CD4-positive, alpha-beta T cell treated with Interleukin-1 beta for 1 hour (primary cell): ENCODE data around the gene NAT10.
"Not testable (repeated sequence)": the region's sequence is repeated elsewhere in the genome, so short reads cannot be mapped to it uniquely, and the experiment has no call there.

ENCODE experiments used
- DNase-seq, 2 donors: peaks; one replicate each; pipeline ENCODE4 v3.0.0-alpha.2; 2020 to 2022

NAT10 gene

DNA sequence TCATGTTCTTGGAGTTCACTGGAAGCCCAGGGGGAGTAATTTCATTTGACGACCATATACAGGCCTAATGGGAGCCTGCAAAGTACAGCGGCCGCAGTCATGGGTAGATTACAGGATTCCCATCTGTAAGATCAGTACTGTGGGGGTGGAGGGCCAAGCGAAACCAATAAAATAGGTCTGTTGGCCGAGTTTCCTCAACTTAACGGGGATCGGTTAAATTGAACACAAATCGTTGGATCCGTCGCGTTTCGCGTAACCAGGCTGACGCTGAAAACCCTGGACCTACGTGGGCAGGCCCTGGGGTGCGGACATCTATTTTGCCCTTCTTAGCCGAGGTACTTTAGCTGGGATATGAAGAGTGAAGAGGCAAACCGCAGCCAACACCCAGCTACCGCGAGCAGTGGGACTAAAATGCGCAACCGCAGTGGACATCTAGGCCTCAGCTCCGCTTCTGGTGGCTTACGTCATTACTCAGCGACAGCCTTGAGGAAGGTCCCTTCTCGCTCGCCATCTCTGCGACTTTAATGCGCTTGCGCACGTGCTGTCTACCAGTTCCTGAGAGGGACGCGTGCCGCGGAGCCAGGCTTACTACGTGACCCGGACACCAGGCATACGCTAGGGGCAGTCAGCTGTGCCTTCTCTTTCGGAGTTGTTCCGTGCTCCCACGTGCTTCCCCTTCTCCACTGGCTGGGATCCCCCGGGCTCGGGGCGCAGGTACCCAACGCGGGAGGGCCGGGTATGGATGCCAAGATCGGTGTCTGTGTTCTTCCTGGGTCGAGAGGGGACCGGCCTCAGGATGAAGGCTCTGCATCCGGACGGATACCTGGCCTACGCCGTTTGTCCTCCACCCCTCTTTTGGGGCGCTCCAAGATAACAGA lies at the start of gene NAT10:
NAT10 (plus strand) TSS at position 551 of the 878 bp plus-strand sequence. CDS start 2,597 bp downstream, outside the sequence.
- peak; percentile 98 to 99 for DNase-seq

DNA sequence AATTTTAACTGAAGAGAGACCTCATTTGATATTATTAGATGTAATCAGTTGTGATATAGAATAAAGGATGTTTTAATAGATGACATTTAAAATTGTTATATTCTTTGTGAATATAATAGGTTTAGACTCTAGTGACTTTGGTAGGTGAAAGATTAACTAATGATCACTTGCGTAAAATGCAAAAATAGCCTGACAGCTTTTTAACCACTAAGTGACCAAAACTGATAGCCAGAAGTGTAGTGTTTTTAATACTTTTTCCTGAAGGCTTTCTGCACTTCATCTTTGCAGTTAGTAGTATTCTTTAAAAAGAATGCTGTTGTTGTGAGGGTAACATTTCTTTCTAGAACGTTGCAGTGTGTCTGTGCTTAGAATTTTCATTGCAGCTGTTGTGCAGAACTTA lies 48.8 kb upstream of the NAT10 start:
- DNase-seq: no peak

GRCh38 chr11:34063061-34063795 lies 42.2 kb upstream of the NAT10 start:
- DNase-seq: no peak

- no peak for DNase-seq
These were observed 41.1 kb upstream of the NAT10 start for GRCh38 chr11:34064291-34064690.

DNA sequence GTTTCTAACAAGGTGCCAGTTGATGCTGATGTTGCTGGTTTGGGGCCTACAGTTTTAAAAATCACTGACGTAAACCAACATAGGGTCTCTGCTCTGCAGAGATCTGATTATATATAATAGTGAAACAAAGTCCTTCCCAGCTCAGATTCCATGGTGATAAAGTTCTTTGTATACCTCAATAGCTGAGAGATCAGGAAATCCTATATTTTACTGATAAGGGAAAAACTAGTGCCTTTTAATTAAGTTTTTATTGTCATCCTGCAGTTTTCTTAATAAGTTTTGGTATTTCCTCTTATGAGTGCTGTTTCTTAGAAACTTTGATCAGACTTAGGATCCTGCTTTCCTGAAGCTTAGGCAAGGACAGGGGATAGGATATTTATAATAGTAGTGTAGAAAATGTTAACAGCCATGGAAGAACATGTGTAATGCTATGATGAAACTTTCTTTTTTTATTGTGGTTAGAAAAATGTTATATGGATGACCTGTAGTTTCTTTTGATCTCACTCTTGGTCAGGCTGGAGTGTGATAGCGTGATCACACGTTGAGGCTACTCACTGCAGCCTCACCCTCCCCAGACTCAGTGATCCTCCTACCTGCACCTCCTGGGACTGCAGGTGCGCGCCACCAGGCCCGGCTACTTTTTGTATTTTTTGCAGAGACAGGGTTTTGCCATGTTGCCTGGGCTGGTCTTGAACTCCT lies 39.8 kb upstream of the NAT10 start:
- DNase-seq: peak; percentile 2 to 19

GRCh38 chr11:34066766-34067165 lies 38.7 kb upstream of the NAT10 start:
- not testable (repeated sequence) for DNase-seq

DNA sequence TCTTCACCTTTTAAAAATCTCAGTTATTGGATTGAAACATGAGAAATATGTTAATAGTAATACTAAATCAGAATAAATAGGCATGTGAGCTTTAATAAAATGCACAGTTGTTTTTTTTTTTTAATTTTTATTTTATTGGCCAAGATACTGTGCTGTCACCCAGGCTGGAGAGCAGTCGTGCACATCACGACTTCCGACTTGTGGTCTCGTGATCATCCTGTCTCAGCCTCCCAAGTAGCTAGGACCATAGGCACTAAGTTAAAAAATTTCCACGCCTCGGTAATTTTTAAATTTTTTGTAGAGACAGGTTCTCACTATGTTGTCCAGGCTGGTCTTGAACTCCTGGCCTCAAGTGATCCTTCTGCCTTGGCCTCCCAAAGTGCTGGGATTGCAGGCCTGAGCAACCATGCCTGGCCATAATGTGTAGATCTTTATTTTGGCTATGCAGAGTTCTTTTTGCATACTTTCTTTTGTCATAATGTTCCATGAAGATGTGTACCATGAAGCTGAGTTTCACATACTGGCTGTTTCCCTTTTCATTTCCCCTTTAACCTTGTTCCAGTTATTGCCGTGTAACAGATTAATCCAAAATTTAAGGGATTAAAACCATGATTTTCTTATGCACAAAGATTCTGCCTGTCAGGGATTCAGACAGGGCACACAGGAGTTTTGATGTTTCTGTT lies 37.9 kb upstream of the NAT10 start:
- DNase-seq: no peak

DNA sequence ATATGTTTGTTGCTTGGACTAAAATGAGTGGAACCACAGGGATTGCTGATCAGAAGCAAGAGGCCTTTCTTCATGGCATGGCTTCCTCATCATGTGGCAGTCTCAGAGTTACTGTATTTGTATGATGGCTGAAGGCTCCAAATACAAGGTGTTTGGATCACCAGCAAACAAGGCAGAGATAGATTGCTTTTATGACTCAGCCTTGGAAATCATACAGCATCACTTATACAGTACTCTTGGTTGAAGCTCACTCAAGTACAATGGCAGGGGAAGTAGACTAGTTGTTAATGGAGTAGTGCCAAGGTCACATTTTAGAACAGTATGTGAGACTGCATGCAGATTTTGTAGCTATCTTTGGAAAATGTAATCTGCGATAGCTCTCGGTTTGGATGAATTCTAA lies 37.3 kb upstream of the NAT10 start:
- DNase-seq: no peak

DNA sequence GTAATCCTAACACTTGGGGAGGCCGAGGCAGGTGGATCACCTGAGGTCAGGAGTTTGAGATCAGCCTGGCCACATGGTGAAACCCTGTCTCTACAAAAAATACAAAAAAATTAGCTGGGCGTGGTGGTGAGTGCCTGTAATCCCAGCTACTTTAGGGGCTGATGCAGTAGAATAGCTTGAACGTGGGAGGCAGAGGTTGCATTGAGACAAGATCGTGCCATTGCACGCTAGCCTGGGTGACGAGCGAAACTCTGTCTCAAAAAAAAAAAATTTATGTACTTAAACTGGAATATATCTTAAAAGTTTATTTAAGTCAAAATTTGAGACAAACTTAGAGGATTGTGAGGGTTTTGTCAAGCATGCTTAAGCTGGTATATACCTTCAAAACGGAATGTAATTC lies 34.1 kb upstream of the NAT10 start:
- not testable (repeated sequence) for DNase-seq

GRCh38 chr11:34072041-34072440 lies 33.4 kb upstream of the NAT10 start:
- DNase-seq: no peak

- no peak for DNase-seq
These were observed 32.6 kb upstream of the NAT10 start for GRCh38 chr11:34072832-34073231.

DNA sequence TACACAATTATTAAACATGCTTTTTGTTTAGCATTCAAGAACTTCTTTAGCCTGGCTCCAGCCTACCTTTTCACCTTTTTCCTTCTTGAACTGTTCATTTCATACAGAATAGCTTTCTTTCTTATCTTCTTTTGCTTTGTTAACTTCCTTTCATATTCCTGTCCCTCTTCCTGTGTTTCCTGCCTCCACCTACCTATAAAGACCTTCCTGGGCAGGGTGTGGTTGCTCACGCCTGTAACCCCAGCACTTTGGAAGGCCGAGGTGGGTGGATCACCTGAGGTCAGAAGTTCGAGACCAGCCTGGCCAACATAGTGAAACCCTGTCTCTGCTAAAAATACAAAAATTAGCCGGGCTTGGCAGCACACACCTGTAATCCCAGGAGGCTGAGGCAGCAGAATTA lies 31.0 kb upstream of the NAT10 start:
- no peak for DNase-seq

- no peak for DNase-seq
These were observed 30.1 kb upstream of the NAT10 start for GRCh38 chr11:34075178-34075820.

GRCh38 chr11:34080609-34081008 lies 24.8 kb upstream of the NAT10 start:
- DNase-seq: no peak

GRCh38 chr11:34084637-34085036 lies 20.8 kb upstream of the NAT10 start:
- DNase-seq: no peak

DNA sequence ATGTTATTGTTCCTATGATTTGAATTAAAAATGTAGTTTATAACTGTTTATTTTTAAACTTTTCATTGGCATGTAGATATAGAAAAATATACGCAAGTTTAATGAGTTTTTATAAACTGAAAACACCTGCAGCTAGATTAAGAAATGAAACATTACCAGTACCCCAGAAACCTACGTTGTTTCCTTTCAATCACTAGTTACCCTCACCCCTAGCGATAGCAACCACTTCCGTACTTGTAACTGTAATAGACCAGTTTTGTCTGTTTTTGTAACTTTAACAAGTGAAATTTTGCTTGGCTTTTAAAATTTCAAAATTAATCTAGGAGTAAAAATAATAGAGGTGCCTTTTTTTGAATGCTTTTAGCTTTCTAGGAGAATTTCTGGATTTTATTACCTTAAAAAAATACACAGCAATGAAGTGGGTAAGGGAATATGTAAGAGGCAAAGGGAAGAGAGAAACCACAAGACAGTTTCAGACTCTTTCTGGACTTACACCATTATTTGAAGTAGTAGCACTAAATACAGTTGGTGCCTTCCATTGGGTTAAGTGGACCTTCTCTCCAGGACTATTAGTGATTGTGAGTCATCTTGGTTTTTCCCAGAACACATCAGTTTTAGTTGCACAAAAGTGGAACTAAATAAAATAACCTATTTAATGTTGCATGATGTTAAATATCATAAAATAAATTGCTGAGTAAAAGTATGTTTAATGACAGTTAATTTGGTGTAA lies 18.7 kb upstream of the NAT10 start:
- peak in 1 of 2 donors; percentile 36 for DNase-seq

GRCh38 chr11:34091825-34092224 lies 13.6 kb upstream of the NAT10 start:
- no peak for DNase-seq

- DNase-seq: not testable (repeated sequence)
These were observed 10.5 kb upstream of the NAT10 start for GRCh38 chr11:34094900-34095299.

GRCh38 chr11:34098813-34099212 lies 6.6 kb upstream of the NAT10 start:
- no peak for DNase-seq

GRCh38 chr11:34104680-34105078 lies 750 bp upstream of the NAT10 start:
- no peak for DNase-seq

DNA sequence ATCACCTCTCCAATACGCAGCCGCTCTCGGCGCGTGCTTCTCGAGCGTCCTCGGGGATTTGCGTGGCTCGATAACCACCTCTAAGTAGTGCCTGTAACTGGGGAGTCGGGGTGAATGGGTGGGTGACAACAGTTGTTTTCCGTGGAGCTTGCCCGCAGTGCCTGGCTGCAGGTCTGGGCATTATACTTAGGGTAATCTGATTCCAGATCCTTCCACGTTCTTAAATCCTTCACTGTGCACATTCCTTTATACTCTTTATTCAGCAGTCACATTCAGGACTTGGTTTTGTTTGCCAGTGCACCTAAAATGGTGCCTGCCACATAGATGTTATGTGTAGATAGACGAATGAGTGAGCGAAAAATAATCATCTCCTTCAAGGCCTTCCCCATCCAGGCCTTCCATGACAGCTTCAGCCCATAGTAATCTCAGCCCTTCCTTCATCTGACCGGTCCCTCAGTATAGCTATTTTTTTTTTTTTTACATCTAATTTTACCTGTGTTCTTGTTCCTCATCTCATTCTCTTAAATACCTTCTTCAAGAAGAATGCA lies 602 bp downstream of the NAT10 start:
- DNase-seq: no peak
